Activated T-helper 9 cell treated with anti-CD3 and anti-CD28 coated beads, Interleukin-2, amount 50 U/mL, for 16 hours (primary cell): ENCODE results near the gene GBP6.
"Not testable (repeated sequence)": the region's sequence is repeated elsewhere in the genome, so short reads cannot be mapped to it uniquely, and the experiment has no call there.

Experiments
- DNase-seq: peaks from one replicate; pipeline ENCODE4 v3.0.0-alpha.2; 2020; ENCODE audit warnings: low read depth

GBP6 gene

GRCh38 chr1:89373810-89374209, 10.0 kb downstream of the GBP6 start:
- DNase-seq = not testable (repeated sequence)

- DNase-seq = no peak
These were observed 14.1 kb downstream of the GBP6 start for GRCh38 chr1:89378001-89378400.

GRCh38 chr1:89381618-89382017, 17.8 kb downstream of the GBP6 start:
- DNase-seq = no peak

- DNase-seq = no peak
These were observed 18.6 kb downstream of the GBP6 start for GRCh38 chr1:89382479-89382878.

GRCh38 chr1:89383185-89383584, 19.3 kb downstream of the GBP6 start:
- no peak for DNase-seq

- DNase-seq = no peak
These were observed 26.8 kb downstream of the GBP6 start for GRCh38 chr1:89390707-89391106.

GRCh38 chr1:89391686-89392085, 27.8 kb downstream of the GBP6 start:
- DNase-seq = no peak

GRCh38 chr1:89394851-89395250, 31.0 kb downstream of the GBP6 start:
- no peak for DNase-seq

GRCh38 chr1:89396902-89397301, 33.0 kb downstream of the GBP6 start:
- DNase-seq = no peak

- DNase-seq = no peak
These were observed 41.5 kb downstream of the GBP6 start for GRCh38 chr1:89405275-89405929.

GRCh38 chr1:89407360-89407759, 43.5 kb downstream of the GBP6 start:
- DNase-seq = no peak

- DNase-seq = not testable (repeated sequence)
These were observed 43.9 kb downstream of the GBP6 start for GRCh38 chr1:89407768-89408167.

GRCh38 chr1:89425056-89425455, 61.2 kb downstream of the GBP6 start:
- no peak for DNase-seq

GRCh38 chr1:89429062-89429461, 65.2 kb downstream of the GBP6 start:
- DNase-seq = no peak

- not testable (repeated sequence) for DNase-seq
These were observed 65.8 kb downstream of the GBP6 start for GRCh38 chr1:89429681-89430080.

GRCh38 chr1:89433421-89433820, 69.6 kb downstream of the GBP6 start:
- DNase-seq = no peak

- peak; percentile 1 for DNase-seq
These were observed 70.4 kb downstream of the GBP6 start for GRCh38 chr1:89434058-89434780.
